ENCODE measurements around the gene SYDE2. TPM values are rescaled to one million over a fixed set of nuclear protein-coding genes. Genes with fewer than 3 reads are reported as not detected.
A peak's percentile ranks its signal among the peaks of the same experiment; 100 is the strongest.
"Not testable (repeated sequence)": the region's sequence is repeated elsewhere in the genome, so short reads cannot be mapped to it uniquely, and the experiment has no call there.

The SYDE2 gene
- total RNA-seq, 4 donors from 2014 or later, result 30.4 to 115 (median 85.2) TPM

DNA sequence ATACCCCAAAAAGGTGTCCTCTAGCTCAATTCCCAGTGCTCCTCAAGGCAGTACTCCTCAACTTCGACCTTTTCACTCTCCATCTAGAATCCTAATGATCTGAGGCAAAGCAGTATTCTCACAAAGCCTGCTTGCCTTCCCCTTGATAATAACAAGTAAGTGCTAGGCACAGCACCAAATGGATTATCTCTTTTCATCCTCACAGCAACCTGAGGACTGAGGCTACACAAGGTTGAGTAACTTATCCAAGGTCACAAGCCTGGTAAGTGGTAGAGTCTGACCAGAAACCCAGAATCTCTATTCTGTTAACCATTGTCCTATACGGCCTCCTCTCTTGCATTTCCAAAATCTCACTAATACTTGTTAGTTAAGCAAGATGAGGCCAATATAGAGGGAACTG lies 5.1 kb downstream of the SYDE2 start:
- no peaks in the 10 kb centered on the region for H3K9me3 ChIP-seq
- peak overlapping the region; percentile 84 to 88 for H3K4me3 ChIP-seq
- TF ChIP-seq POLR2A (IDR thresholded peaks at IDR 0.05), result no peak
- no peaks in the 10 kb centered on the region for H3K27me3 ChIP-seq
- no peak for ATAC-seq
- peak overlapping the region in 3 of 4 donors; percentile 30 to 55 (median 41) for H3K27ac ChIP-seq
- peaks cover 0 to 59% (median 6%) of the 10 kb centered on the region in 3 donors for H3K4me1 ChIP-seq
- WGBS, 2 donors (ENCODE audit: low coverage in 1 of 2), result 34 to 54% methylated on average over 2 of the region's 2 CpGs
- peaks cover 0 to 3% of the 10 kb centered on the region in 2 donors for H3K36me3 ChIP-seq

GRCh38 chr1:85192129-85192528 lies 8.7 kb downstream of the SYDE2 start:
- H3K9me3 ChIP-seq, H3K27me3 ChIP-seq, H3K27ac ChIP-seq, ATAC-seq, H3K4me3 ChIP-seq: not testable (repeated sequence)
- peaks cover 0 to 22% of the 10 kb centered on the region in 2 donors for H3K36me3 ChIP-seq
- peaks cover 0 to 71% (median 6%) of the 10 kb centered on the region in 3 donors for H3K4me1 ChIP-seq

- Histone ChIP-seq H3K27ac (peak overlapping the region in 1 of 4 donors; percentile 5), H3K9me3 (no peaks in the 10 kb centered on the region), H3K27me3 (no peaks in the 10 kb centered on the region), H3K36me3 (peaks cover 0 to 22% of the 10 kb centered on the region in 2 donors), H3K4me1 (peaks cover 0 to 58% (median 6%) of the 10 kb centered on the region in 3 donors), H3K4me3 (no peak overlapping the region)
- 43 to 52% methylated on average over 1 of the region's 1 CpG for WGBS, 2 donors (ENCODE audit: low coverage in 1 of 2)
- ATAC-seq, result no peak
- TF ChIP-seq, protein P1, sequence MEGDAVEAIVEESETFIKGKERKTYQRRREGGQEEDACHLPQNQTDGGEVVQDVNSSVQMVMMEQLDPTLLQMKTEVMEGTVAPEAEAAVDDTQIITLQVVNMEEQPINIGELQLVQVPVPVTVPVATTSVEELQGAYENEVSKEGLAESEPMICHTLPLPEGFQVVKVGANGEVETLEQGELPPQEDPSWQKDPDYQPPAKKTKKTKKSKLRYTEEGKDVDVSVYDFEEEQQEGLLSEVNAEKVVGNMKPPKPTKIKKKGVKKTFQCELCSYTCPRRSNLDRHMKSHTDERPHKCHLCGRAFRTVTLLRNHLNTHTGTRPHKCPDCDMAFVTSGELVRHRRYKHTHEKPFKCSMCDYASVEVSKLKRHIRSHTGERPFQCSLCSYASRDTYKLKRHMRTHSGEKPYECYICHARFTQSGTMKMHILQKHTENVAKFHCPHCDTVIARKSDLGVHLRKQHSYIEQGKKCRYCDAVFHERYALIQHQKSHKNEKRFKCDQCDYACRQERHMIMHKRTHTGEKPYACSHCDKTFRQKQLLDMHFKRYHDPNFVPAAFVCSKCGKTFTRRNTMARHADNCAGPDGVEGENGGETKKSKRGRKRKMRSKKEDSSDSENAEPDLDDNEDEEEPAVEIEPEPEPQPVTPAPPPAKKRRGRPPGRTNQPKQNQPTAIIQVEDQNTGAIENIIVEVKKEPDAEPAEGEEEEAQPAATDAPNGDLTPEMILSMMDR (IDR thresholded peaks at IDR 0.05), result no peak
- TF ChIP-seq POLR2AphosphoS5 (IDR thresholded peaks at IDR 0.05) (no peak), POLR2A (IDR thresholded peaks at IDR 0.05) (no peak), EP300 (IDR thresholded peaks at IDR 0.05) (no peak)
These were observed 11.7 kb downstream of the SYDE2 start for GRCh38 chr1:85189120-85189519.

DNA sequence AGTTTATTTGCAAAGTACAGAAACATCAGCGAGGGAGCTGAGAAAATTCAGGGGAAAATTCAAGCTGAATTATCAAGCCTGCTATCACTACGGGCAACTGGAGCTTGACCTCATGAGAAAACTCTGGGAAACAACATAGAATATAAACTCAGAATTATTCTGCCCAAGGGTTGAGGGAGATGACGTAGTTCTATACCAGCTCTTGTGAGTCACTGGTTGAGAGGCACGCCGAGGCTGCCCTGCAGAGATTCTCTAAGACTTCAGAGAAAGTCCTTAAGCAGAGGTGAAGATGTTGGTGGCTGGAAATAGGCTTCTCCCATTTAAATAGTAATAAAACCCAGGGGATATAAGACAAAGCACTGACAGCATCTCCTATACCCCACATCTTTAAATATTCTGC lies 12.3 kb downstream of the SYDE2 start:
- peaks cover 0 to 19% of the 10 kb centered on the region in 2 donors for H3K36me3 ChIP-seq
- peaks cover 0 to 60% (median 4%) of the 10 kb centered on the region in 3 donors for H3K4me1 ChIP-seq
- H3K27me3 ChIP-seq, result no peaks in the 10 kb centered on the region
- H3K27ac ChIP-seq, result peak overlapping the region in 1 of 4 donors; percentile 5
- H3K9me3 ChIP-seq, result no peaks in the 10 kb centered on the region
- H3K4me3 ChIP-seq, result no peak overlapping the region
- 45 to 57% methylated on average over 5 of the region's 5 CpGs for WGBS, 2 donors (ENCODE audit: low coverage in 1 of 2)
- ATAC-seq, result no peak
- TF ChIP-seq POLR2AphosphoS5 (IDR thresholded peaks at IDR 0.05) (no peak), POLR2A (IDR thresholded peaks at IDR 0.05) (no peak), EP300 (IDR thresholded peaks at IDR 0.05) (no peak)
- TF ChIP-seq, protein P1 (IDR thresholded peaks at IDR 0.05), result no peak

DNA sequence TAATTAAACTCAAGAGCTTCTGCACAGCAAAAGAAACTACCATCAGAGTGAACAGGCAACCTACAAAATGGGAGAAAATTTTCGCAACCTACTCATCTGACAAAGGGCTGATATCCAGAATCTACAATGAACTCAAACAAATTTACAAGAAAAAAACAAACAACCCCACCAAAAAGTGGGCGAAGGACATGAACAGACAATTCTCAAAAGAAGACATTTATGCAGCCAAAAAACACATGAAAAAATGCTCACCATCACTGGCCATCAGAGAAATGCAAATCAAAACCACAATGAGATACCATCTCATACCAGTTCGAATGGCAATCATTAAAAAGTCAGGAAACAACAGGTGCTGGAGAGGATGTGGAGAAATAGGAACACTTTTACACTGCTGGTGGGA lies 13.8 kb downstream of the SYDE2 start:
- not testable (repeated sequence) for H3K4me3 ChIP-seq, H3K27ac ChIP-seq, H3K27me3 ChIP-seq, ATAC-seq, H3K9me3 ChIP-seq
- H3K4me1 ChIP-seq, result peaks cover 0 to 60% (median 11%) of the 10 kb centered on the region in 3 donors
- H3K36me3 ChIP-seq, result peaks cover 0 to 19% of the 10 kb centered on the region in 2 donors
- WGBS, 2 donors (ENCODE audit: low coverage in 1 of 2), result 100% methylated on average over 1 of the region's 3 CpGs; no CpG with 5 or more reads in 1 of the 2 donors

GRCh38 chr1:85184245-85184644 lies 16.6 kb downstream of the SYDE2 start:
- Histone ChIP-seq H3K4me1 (peaks cover 0 to 65% (median 9%) of the 10 kb centered on the region in 3 donors), H3K9me3 (no peaks in the 10 kb centered on the region), H3K27me3 (no peaks in the 10 kb centered on the region), H3K4me3 (no peak overlapping the region), H3K27ac (peak overlapping the region in 1 of 4 donors; percentile 6), H3K36me3 (peaks cover 0 to 11% of the 10 kb centered on the region in 2 donors)
- 25 to 62% methylated on average over 1 of the region's 1 CpG for WGBS, 2 donors (ENCODE audit: low coverage in 1 of 2)
- no peak for ATAC-seq
- TF ChIP-seq POLR2AphosphoS5 (IDR thresholded peaks at IDR 0.05) (no peak), EP300 (IDR thresholded peaks at IDR 0.05) (no peak), POLR2A (IDR thresholded peaks at IDR 0.05) (no peak)
- TF ChIP-seq, protein P1 (IDR thresholded peaks at IDR 0.05), result no peak
